OCI-LY7 (cell line): ENCODE measurements around the gene ZNF598. TPM values are rescaled to one million over a fixed set of nuclear protein-coding genes. Genes with fewer than 3 reads are reported as not detected.

Experiments
- BruUV-seq: library from RNA; stranded (reverse); fragments of 400-500 nt; replicated peaks from 2 replicates; lab custom pipeline; 2021; lab: Mats Ljungman, UMichigan
- CTCF ChIA-PET: fragments of 300-600 bp; sonication (Branson Sonifier 250); formaldehyde crosslinking; loops from one replicate; lab custom pipeline; 2022; ENCODE audit warnings: antibody characterized with exemption; ENCODE audit not compliant: unreplicated experiment; lab: Charles Lee
- POLR2A ChIA-PET: fragments of 300-600 bp; sonication (Branson Sonifier 250); formaldehyde crosslinking; loops from one replicate; lab custom pipeline; 2022; ENCODE audit warnings: antibody characterized with exemption; lab: Charles Lee
- DNase-seq: peaks from one replicate; pipeline ENCODE4 v3.0.0-alpha.2; 2015; ENCODE audit warnings: low spot score
- H2AFZ ChIP-seq: fragments of 200-600 bp; sonication (generic), shearing (Covaris generic); 2 replicates; pipeline ENCODE4 v1.6.1; 2014; ENCODE audit warnings: mild to moderate bottlenecking, antibody characterized with exemption, low read length, moderate library complexity
- H3K27ac ChIP-seq: fragments of 200-600 bp; sonication (generic); 2 replicates; pipeline ENCODE4 v1.5.1; 2014; ENCODE audit warnings: mixed run types, low read depth, mild to moderate bottlenecking, moderate library complexity, low read length, inconsistent platforms; ENCODE audit not compliant: poor library complexity, severe bottlenecking
- H3K36me3 ChIP-seq: fragments of 200-600 bp; sonication (generic); 2 replicates; pipeline ENCODE4 v1.6.1; 2014; ENCODE audit warnings: mild to moderate bottlenecking, antibody characterized with exemption, low read length, moderate library complexity, mixed read lengths; ENCODE audit not compliant: insufficient read depth
- H3K4me1 ChIP-seq: fragments of 200-600 bp; sonication (generic); 2 replicates; pipeline ENCODE4 v1.5.1; 2014; ENCODE audit warnings: mild to moderate bottlenecking, low read length; ENCODE audit not compliant: insufficient read depth, poor library complexity, severe bottlenecking
- H3K4me2 ChIP-seq: fragments of 200-600 bp; sonication (generic); 2 replicates; pipeline ENCODE4 v1.6.1; 2014; ENCODE audit warnings: mild to moderate bottlenecking, low read length
- H3K4me3 ChIP-seq: fragments of 200-600 bp; sonication (generic); 2 replicates; pipeline ENCODE4 v1.5.1; 2014; ENCODE audit warnings: mild to moderate bottlenecking, low read depth, low read length; ENCODE audit not compliant: poor library complexity, severe bottlenecking
- H3K79me2 ChIP-seq: fragments of 200-600 bp; sonication (generic); 2 replicates; pipeline ENCODE4 v1.6.1; 2016; ENCODE audit warnings: low read depth, mild to moderate bottlenecking, low read length, moderate library complexity, mixed read lengths; ENCODE audit not compliant: insufficient read depth
- H3K9me2 ChIP-seq: fragments of 200-600 bp; sonication (generic); 2 replicates; pipeline ENCODE4 v1.6.1; 2016; ENCODE audit warnings: mild to moderate bottlenecking, low read length, mixed read lengths; ENCODE audit not compliant: insufficient read depth
- H3K9me3 ChIP-seq: fragments of 200-600 bp; sonication (generic); 2 replicates; pipeline ENCODE4 v1.6.1; 2014; ENCODE audit warnings: mild to moderate bottlenecking, mixed run types, low read length, mixed read lengths
- H4K20me1 ChIP-seq: fragments of 200-600 bp; sonication (generic); 2 replicates; pipeline ENCODE4 v1.6.1; 2014; ENCODE audit warnings: mild to moderate bottlenecking, antibody characterized with exemption, low read length, moderate library complexity, mixed read lengths; ENCODE audit not compliant: insufficient read depth
- EZH2phosphoT487 ChIP-seq: fragments of 200-600 bp; sonication (generic); IDR thresholded peaks from 2 replicates; pipeline ENCODE4 v1.6.1; 2018; ENCODE audit warnings: low read depth, borderline replicate concordance, mild to moderate bottlenecking, mixed run types, antibody characterized with exemption, low read length, moderate library complexity, mixed read lengths
- intact Hi-C: fragments of 100-400 bp; cut with micrococcal nuclease; formaldehyde crosslinking; loops from one replicate; pipeline ENCODE4 v1.10.0; 2022; ENCODE audit not compliant: unreplicated experiment
- total RNA-seq, 2 experiments: library from RNA; depleted of rRNA in 1 of 2; stranded (reverse); fragments of >200 nt in 1 of 2; shearing (Covaris generic) in 1 of 2; gene quantifications; 2 replicates each; pipeline ENCODE4 v1.2.3, GENCODE V29; 2014 to 2022
- TF ChIP-seq, protein P1 (sequence below): fragments of 200-600 bp; sonication (generic); conservative IDR thresholded peaks from 2 replicates; pipeline ENCODE4 v1.5.1; 2014; ENCODE audit warnings: mild to moderate bottlenecking, antibody characterized with exemption, low read length, moderate library complexity, mixed read lengths

The ZNF598 gene
- total RNA-seq, 2 experiments from 2014 or later, result 26.3 to 80.4 TPM

GRCh38 chr16:1980030-1980769 lies 29.4 kb downstream of the ZNF598 start:
- Histone ChIP-seq H4K20me1 (no peaks in the 10 kb centered on the region), H3K9me2 (no peaks in the 10 kb centered on the region), H3K4me2 (no peak overlapping the region), H2AFZ (no peak overlapping the region), H3K4me1 (peaks cover 11% of the 10 kb centered on the region), H3K4me3 (no peak overlapping the region), H3K79me2 (no peaks in the 10 kb centered on the region), H3K36me3 (peaks cover 41% of the 10 kb centered on the region), H3K27ac (no peak overlapping the region), H3K9me3 (no peaks in the 10 kb centered on the region)
- POLR2A ChIA-PET, result no interaction called here
- intact Hi-C loops, result no loop called here
- no peak for DNase-seq
- no peak for TF ChIP-seq EZH2phosphoT487
- TF ChIP-seq, protein P1, sequence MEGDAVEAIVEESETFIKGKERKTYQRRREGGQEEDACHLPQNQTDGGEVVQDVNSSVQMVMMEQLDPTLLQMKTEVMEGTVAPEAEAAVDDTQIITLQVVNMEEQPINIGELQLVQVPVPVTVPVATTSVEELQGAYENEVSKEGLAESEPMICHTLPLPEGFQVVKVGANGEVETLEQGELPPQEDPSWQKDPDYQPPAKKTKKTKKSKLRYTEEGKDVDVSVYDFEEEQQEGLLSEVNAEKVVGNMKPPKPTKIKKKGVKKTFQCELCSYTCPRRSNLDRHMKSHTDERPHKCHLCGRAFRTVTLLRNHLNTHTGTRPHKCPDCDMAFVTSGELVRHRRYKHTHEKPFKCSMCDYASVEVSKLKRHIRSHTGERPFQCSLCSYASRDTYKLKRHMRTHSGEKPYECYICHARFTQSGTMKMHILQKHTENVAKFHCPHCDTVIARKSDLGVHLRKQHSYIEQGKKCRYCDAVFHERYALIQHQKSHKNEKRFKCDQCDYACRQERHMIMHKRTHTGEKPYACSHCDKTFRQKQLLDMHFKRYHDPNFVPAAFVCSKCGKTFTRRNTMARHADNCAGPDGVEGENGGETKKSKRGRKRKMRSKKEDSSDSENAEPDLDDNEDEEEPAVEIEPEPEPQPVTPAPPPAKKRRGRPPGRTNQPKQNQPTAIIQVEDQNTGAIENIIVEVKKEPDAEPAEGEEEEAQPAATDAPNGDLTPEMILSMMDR, result no peak
- CTCF ChIA-PET, result no interaction called here
- BruUV-seq, result no TSS peak

DNA sequence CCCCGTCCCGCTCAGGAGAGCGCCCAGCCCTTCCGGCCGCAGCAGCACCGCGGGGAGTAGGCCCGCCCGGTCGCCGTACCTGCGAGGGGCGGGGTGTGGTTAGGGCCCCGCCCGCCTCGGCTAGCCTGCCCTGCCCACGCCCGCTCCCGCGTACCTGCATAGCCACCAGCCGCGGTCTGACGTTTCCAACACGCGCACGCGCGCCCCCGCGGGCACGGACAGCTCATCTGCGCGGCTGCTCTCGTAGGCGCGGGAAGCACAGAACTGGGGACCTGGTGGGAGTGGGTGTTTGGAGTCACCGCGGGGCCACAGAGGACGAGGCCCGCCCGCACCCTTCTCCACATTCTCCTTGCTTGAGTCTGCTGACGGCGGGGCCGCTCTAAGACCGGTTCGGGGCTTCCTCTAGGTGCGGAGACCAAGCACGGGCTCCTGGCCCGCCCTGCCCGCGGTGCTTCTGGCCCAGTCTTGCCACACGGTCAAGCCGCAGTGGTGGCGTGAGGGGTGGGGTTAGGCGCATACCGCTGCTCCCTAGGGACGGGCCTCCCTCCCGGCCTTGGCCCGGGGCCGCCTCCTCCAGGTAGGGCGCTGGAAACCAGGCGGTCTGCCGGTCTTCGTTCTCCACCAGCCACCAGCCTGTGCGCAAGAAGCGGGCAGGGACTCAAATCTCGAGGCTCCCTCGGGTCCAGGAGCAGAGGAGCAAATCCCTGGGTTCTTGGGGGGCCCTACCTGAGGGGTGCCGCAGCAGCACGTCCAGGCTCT lies 30.2 kb downstream of the ZNF598 start:
- Histone ChIP-seq H4K20me1 (no peaks in the 10 kb centered on the region), H3K4me1 (peaks cover 4% of the 10 kb centered on the region), H3K9me2 (no peaks in the 10 kb centered on the region), H3K79me2 (no peaks in the 10 kb centered on the region), H3K4me3 (no peak overlapping the region), H3K9me3 (no peaks in the 10 kb centered on the region), H3K36me3 (peaks cover 48% of the 10 kb centered on the region), H2AFZ (no peak overlapping the region), H3K4me2 (no peak overlapping the region), H3K27ac (no peak overlapping the region)
- CTCF ChIA-PET, result no interaction called here
- TF ChIP-seq EZH2phosphoT487, result no peak
- TF ChIP-seq, protein P1, result no peak
- intact Hi-C loops, result no loop called here
- BruUV-seq, result no TSS peak
- POLR2A ChIA-PET, result no interaction called here
- no peak for DNase-seq
